Panc1 (cell line): Measurements from ENCODE around the gene FSIP1. TPM values are rescaled to one million over a fixed set of nuclear protein-coding genes. Genes with fewer than 3 reads are reported as not detected.

Experiments used
- ATAC-seq: fragments of 200-7000 bp; cut with Tn5 transposase; 2 replicates; pipeline ENCODE4 v1.9.1; 2020; ENCODE audit warnings: mild to moderate bottlenecking, moderate library complexity
- BruUV-seq: library from RNA; stranded (reverse); fragments of 400-500 nt; replicated peaks from 2 replicates; lab custom pipeline; 2021; lab: Mats Ljungman, UMichigan
- CTCF ChIA-PET: fragments of 300-600 bp; sonication (Branson Sonifier 250); formaldehyde crosslinking; loops from one replicate; lab custom pipeline; 2022; ENCODE audit warnings: antibody characterized with exemption; lab: Charles Lee
- POLR2A ChIA-PET: fragments of 300-600 bp; sonication (Branson Sonifier 250); formaldehyde crosslinking; loops from one replicate; lab custom pipeline; 2022; ENCODE audit warnings: antibody characterized with exemption; lab: Charles Lee
- DNase-seq: peaks from one replicate; pipeline ENCODE4 v3.0.0-alpha.2; 2010; ENCODE audit warnings: low read depth, low spot score
- H3K27ac ChIP-seq: 2 replicates; pipeline ENCODE4 v1.5.1; 2011; ENCODE audit warnings: mild to moderate bottlenecking, low read length, inconsistent platforms
- H3K27me3 ChIP-seq: fragments of 200-500 bp; sonication (Bioruptor generic); 2 replicates; pipeline ENCODE4 v1.6.0; 2014; ENCODE audit warnings: low read length, inconsistent platforms; ENCODE audit not compliant: control insufficient read depth, insufficient read depth
- H3K36me3 ChIP-seq: fragments of 200-500 bp; sonication (Bioruptor generic); 2 replicates; pipeline ENCODE4 v1.5.1; 2014; ENCODE audit warnings: inconsistent platforms, mild to moderate bottlenecking, low read length, moderate library complexity; ENCODE audit not compliant: control insufficient read depth, insufficient read depth
- H3K4me1 ChIP-seq: 2 replicates; pipeline ENCODE4 v1.5.1; 2011; ENCODE audit warnings: inconsistent platforms, mild to moderate bottlenecking, low read length, moderate library complexity; ENCODE audit not compliant: control insufficient read depth, insufficient read depth
- H3K4me3 ChIP-seq, 2 experiments: 2 replicates each; pipeline ENCODE4 v1.5.1; 2011 to 2012; ENCODE audit warnings: low read depth in 2 of 2, low read length in 2 of 2, mild to moderate bottlenecking in 2 of 2, inconsistent platforms in 1 of 2, moderate library complexity in 1 of 2
- H3K9me3 ChIP-seq: fragments of 200-500 bp; sonication (Bioruptor generic); 2 replicates; pipeline ENCODE4 v1.5.1; 2014; ENCODE audit warnings: low read depth, mild to moderate bottlenecking, inconsistent platforms, low read length, moderate library complexity; ENCODE audit not compliant: control insufficient read depth, insufficient read depth
- CTCF ChIP-seq: fragments of 450-650 bp; IDR thresholded peaks from 2 replicates; pipeline ENCODE4 v1.5.1; 2017; ENCODE audit warnings: mild to moderate bottlenecking
- POLR2AphosphoS5 ChIP-seq: IDR thresholded peaks from 2 replicates; pipeline ENCODE4 v1.6.1; 2012; ENCODE audit warnings: mild to moderate bottlenecking, low read depth, low read length, moderate library complexity
- REST ChIP-seq, 2 experiments: IDR thresholded peaks; 2 replicates each; pipeline ENCODE4 v1.6.1; 2011 to 2012; ENCODE audit warnings: low read depth in 2 of 2, control low read depth in 1 of 2, low read length in 1 of 2, mild to moderate bottlenecking in 1 of 2, moderate library complexity in 1 of 2; ENCODE audit not compliant: insufficient read depth in 1 of 2
- SIN3A ChIP-seq: IDR thresholded peaks from 2 replicates; pipeline ENCODE4 v1.6.1; 2012; ENCODE audit warnings: low read depth, mild to moderate bottlenecking, low read length, moderate library complexity, borderline replicate concordance; ENCODE audit not compliant: insufficient read depth
- TCF7L2 ChIP-seq: IDR thresholded peaks from 2 replicates; pipeline ENCODE4 v1.6.1; 2011; ENCODE audit warnings: mild to moderate bottlenecking, low read depth, low read length, inconsistent platforms
- in situ Hi-C: cut with HindIII; loops from 2 replicates; pipeline ENCODE4 v1.10.0; 2016; ENCODE audit warnings: low sequenced_read_pairs, low pct_unique_long_range_greater_than_20kb
- intact Hi-C: fragments of 100-400 bp; cut with micrococcal nuclease; formaldehyde crosslinking; loops from one replicate; pipeline ENCODE4 v1.10.0; 2022; ENCODE audit not compliant: unreplicated experiment
- total RNA-seq: library from RNA; stranded (reverse); gene quantifications from one replicate; pipeline ENCODE4 v1.2.1, GENCODE V29; 2021; ENCODE audit not compliant: unreplicated experiment

FSIP1 gene
- total RNA-seq, 1 experiment from 2014 or later = 1.4 TPM

GRCh38 chr15:39737196-39737550 lies 45.5 kb downstream of the FSIP1 start:
- CTCF ChIA-PET = no interaction called here
- Histone ChIP-seq H3K4me1 (no peaks in the 10 kb centered on the region), H3K27me3 (no peaks in the 10 kb centered on the region), H3K9me3 (no peaks in the 10 kb centered on the region), H3K4me3 (no peak overlapping the region), H3K36me3 (no peaks in the 10 kb centered on the region), H3K27ac (no peak overlapping the region)
- in situ Hi-C loops (no loop called here), intact Hi-C loops (no loop called here)
- DNase-seq (no peak), ATAC-seq (no peak)
- no peak for TF ChIP-seq TCF7L2
- BruUV-seq = no TSS peak
- POLR2A ChIA-PET = interaction anchor here (0.6 kb wide), 1 partner anchor 139 kb away, joined by 4 read pairs; no protein-coding TSS in a partner anchor

- TF ChIP-seq CTCF = no peak
- no peak for TF ChIP-seq SIN3A
- TF ChIP-seq TCF7L2 = no peak
- no peak for TF ChIP-seq REST (IDR thresholded peaks at IDR 0.05; ENCODE audit: insufficient read depth in 1 of 2, low read depth in 2 of 2, low read length in 1 of 2)
- no peak for TF ChIP-seq POLR2AphosphoS5
- ATAC-seq = no peak
- CTCF ChIA-PET = no interaction called here
Observed at GRCh38 chr15:39736412-39737195, 46.0 kb downstream of the FSIP1 start.

GRCh38 chr15:39735120-39735717 lies 47.4 kb downstream of the FSIP1 start:
- Histone ChIP-seq H3K9me3 (no peaks in the 10 kb centered on the region), H3K27ac (no peak overlapping the region), H3K27me3 (no peaks in the 10 kb centered on the region), H3K4me1 (no peaks in the 10 kb centered on the region), H3K4me3 (no peak overlapping the region), H3K36me3 (no peaks in the 10 kb centered on the region)
- DNase-seq = no peak
- no TSS peak for BruUV-seq
- in situ Hi-C loops = no loop called here
- intact Hi-C loops = no loop called here
- CTCF ChIA-PET = no interaction called here
- ATAC-seq = no peak
- POLR2A ChIA-PET = interaction anchor here (0.6 kb wide), 1 partner anchor 1145 kb away, joined by 5 read pairs; no protein-coding TSS in a partner anchor
- TF ChIP-seq TCF7L2 (no peak), REST (IDR thresholded peaks at IDR 0.05; ENCODE audit: insufficient read depth in 1 of 2, low read depth in 2 of 2, low read length in 1 of 2) (no peak), POLR2AphosphoS5 (no peak), CTCF (no peak), SIN3A (no peak)

More at GRCh38 chr15:39736412-39737195, 46.0 kb downstream of the FSIP1 start:
- in situ Hi-C loops = no loop called here
- DNase-seq = no peak
- H3K36me3 ChIP-seq = no peaks in the 10 kb centered on the region
- no peak overlapping the region for H3K4me3 ChIP-seq
- POLR2A ChIA-PET = interaction anchor here (0.6 kb wide), 1 partner anchor 138 kb away, joined by 4 read pairs; no protein-coding TSS in a partner anchor
- H3K9me3 ChIP-seq = no peaks in the 10 kb centered on the region
- H3K4me1 ChIP-seq = no peaks in the 10 kb centered on the region
- H3K27ac ChIP-seq = no peak overlapping the region
- BruUV-seq = no TSS peak
- no peaks in the 10 kb centered on the region for H3K27me3 ChIP-seq
- intact Hi-C loops = no loop called here
